Stomach (tissue), 4 donors: ENCODE data around the gene PYURF.

Source experiments
- CTCF ChIP-seq, 7 experiments: fragments of 450-650 bp in 4 of 7; fragments of 200-600 bp in 3 of 7; sonication (generic) in 3 of 7; IDR thresholded peaks; one replicate each; pipeline ENCODE4 v1.5.1; 2016 to 2019; ENCODE audit warnings: antibody characterized with exemption in 7 of 7, control low read depth in 2 of 7, mild to moderate bottlenecking in 1 of 7
- EP300 ChIP-seq: sonication (generic); formaldehyde crosslinking; IDR thresholded peaks from one replicate; pipeline ENCODE4 v1.6.1; 2017; ENCODE audit warnings: antibody characterized with exemption
- POLR2A ChIP-seq, 4 donors: fragments of 450-650 bp; IDR thresholded peaks; one replicate each; pipeline ENCODE4 v1.6.1; 2016; ENCODE audit warnings: antibody characterized with exemption in 4 of 4, control low read depth in 2 of 4, mild to moderate bottlenecking in 1 of 4, moderate library complexity in 1 of 4
- POLR2AphosphoS5 ChIP-seq, 3 donors: sonication (generic); formaldehyde crosslinking; IDR thresholded peaks; one replicate each; pipeline ENCODE4 v1.6.1; 2016; ENCODE audit warnings: antibody characterized with exemption in 3 of 3

GRCh38 chr4:88523325-88524129 lies at the start of gene PYURF:
- TF ChIP-seq POLR2A (IDR thresholded peaks at IDR 0.05) (peak in 2 of 4 donors; percentile 12 to 37), CTCF (IDR thresholded peaks at IDR 0.05) (no peak), POLR2AphosphoS5 (IDR thresholded peaks at IDR 0.05) (peak; percentile 71 to 97 (median 89)), EP300 (no peak)
